Activated CD4-positive, alpha-beta memory T cell treated with anti-CD3 and anti-CD28 coated beads, Interleukin-2, amount 10 ng/mL, durations not matched to agents 7 days and 5 days (primary cell): ENCODE measurements around the gene FARP2. TPM values are rescaled to one million over a fixed set of nuclear protein-coding genes. Genes with fewer than 3 reads are reported as not detected.

ENCODE experiments used
- CTCF ChIA-PET: fragments of 350-600 bp; sonication (Branson Sonifier 250); formaldehyde crosslinking; loops from one replicate; lab custom pipeline; 2021; ENCODE audit warnings: antibody characterized with exemption, inconsistent platforms; lab: Charles Lee
- POLR2A ChIA-PET: fragments of 350-600 bp; sonication (Branson Sonifier 250); formaldehyde crosslinking; loops from one replicate; lab custom pipeline; 2021; ENCODE audit warnings: antibody characterized with exemption; lab: Charles Lee
- DNase-seq: peaks from one replicate; pipeline ENCODE4 v3.0.0-alpha.2; 2020
- H3K27ac Mint-ChIP-seq: one replicate; pipeline ENCODE4 v1.8.0; 2021; ENCODE audit warnings: mild to moderate bottlenecking, mixed read lengths
- H3K27me3 Mint-ChIP-seq: one replicate; pipeline ENCODE4 v1.8.0; 2021; ENCODE audit warnings: mixed read lengths
- H3K36me3 Mint-ChIP-seq: one replicate; pipeline ENCODE4 v1.8.0; 2021; ENCODE audit warnings: low read depth, mixed read lengths
- H3K4me1 Mint-ChIP-seq: one replicate; pipeline ENCODE4 v1.8.0; 2021; ENCODE audit warnings: mixed read lengths
- H3K4me3 Mint-ChIP-seq: one replicate; pipeline ENCODE4 v1.8.0; 2021; ENCODE audit warnings: mild to moderate bottlenecking, mixed read lengths
- H3K9me3 Mint-ChIP-seq: one replicate; pipeline ENCODE4 v1.8.0; 2021; ENCODE audit warnings: mixed read lengths
- total RNA-seq, 2 experiments: library from RNA; stranded (reverse); gene quantifications; one replicate each; pipeline ENCODE4 v1.2.3, GENCODE V29; 2021

Gene FARP2
- total RNA-seq, 2 experiments from 2014 or later = 14.1 to 15.0 TPM

DNA sequence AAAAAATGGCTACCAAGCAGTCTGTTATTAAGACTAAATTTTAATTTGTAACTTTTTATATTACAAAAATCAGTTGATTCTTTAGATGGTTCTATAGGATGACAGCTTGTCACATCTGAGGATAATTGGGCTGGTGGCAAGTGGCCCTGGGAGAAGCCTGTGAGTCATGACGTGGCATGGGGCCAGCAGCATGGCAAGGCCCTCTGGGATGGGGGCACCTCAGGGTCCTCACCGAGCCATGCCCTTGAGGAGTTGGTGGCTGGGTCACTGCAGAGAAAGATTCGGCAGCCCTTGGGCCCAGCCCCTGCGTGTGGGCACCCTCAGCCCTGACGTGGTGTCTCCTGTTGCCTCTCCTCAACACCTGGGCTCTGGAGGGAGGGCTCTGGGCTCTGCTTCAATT, 102.6 kb downstream of the FARP2 start:
- DNase-seq = no peak
- ChIA-PET CTCF (no interaction called here), POLR2A (no interaction called here)
- H3K27ac Mint-ChIP-seq = no peak overlapping the region
- H3K4me3 Mint-ChIP-seq = no peak overlapping the region
- H3K36me3 Mint-ChIP-seq = no peaks in the 10 kb centered on the region
- peaks cover 7% of the 10 kb centered on the region for H3K27me3 Mint-ChIP-seq
- no peaks in the 10 kb centered on the region for H3K9me3 Mint-ChIP-seq
- H3K4me1 Mint-ChIP-seq = no peaks in the 10 kb centered on the region

DNA sequence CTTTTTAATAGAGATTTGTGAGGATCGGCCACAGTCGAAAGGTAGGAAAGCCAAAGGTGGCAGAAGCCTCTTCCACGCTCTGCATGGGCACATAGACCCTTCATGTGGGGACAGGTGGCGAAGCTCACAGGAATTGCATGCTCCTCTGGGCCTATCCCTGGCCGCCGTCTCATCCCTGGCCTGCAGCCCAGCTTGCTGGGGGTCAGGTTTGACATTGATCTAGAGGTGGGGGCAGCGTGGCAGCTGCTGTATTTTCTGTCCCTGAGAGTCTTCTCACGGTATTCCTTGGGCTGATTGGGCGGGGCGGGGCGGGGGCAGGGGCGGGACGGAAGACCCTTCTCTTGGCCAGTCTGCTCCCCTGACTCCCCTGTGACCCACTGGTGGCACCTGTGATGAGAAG, 103.4 kb downstream of the FARP2 start:
- Mint-ChIP-seq H3K36me3 (no peaks in the 10 kb centered on the region), H3K4me3 (no peak overlapping the region), H3K4me1 (no peaks in the 10 kb centered on the region), H3K9me3 (no peaks in the 10 kb centered on the region), H3K27ac (no peak overlapping the region), H3K27me3 (peaks cover 6% of the 10 kb centered on the region)
- ChIA-PET CTCF (no interaction called here), POLR2A (no interaction called here)
- DNase-seq = no peak

DNA sequence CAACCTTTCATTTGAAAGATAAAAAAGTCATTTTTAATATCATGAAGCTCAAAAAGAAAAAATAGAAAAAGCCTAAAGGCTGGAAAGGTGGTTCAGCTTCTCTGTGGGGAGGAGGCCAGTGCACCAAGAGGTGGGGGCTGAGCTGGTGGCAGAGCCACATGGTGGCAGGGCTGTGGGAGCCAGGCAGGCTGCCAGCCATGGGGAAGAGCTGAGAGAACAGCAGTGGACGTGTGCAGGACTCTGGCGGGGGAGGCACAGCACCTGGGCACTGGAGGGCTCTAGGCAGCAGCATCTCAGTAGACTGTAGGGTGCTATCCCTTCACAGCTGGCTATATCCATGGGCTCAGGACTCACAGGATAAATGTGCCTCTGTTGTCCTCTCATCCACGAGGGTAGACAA, 104.5 kb downstream of the FARP2 start:
- ChIA-PET POLR2A (no interaction called here), CTCF (no interaction called here)
- H3K4me3 Mint-ChIP-seq = no peak overlapping the region
- no peaks in the 10 kb centered on the region for H3K9me3 Mint-ChIP-seq
- DNase-seq = no peak
- no peaks in the 10 kb centered on the region for H3K36me3 Mint-ChIP-seq
- H3K4me1 Mint-ChIP-seq = no peaks in the 10 kb centered on the region
- no peak overlapping the region for H3K27ac Mint-ChIP-seq
- H3K27me3 Mint-ChIP-seq = peaks cover 9% of the 10 kb centered on the region

DNA sequence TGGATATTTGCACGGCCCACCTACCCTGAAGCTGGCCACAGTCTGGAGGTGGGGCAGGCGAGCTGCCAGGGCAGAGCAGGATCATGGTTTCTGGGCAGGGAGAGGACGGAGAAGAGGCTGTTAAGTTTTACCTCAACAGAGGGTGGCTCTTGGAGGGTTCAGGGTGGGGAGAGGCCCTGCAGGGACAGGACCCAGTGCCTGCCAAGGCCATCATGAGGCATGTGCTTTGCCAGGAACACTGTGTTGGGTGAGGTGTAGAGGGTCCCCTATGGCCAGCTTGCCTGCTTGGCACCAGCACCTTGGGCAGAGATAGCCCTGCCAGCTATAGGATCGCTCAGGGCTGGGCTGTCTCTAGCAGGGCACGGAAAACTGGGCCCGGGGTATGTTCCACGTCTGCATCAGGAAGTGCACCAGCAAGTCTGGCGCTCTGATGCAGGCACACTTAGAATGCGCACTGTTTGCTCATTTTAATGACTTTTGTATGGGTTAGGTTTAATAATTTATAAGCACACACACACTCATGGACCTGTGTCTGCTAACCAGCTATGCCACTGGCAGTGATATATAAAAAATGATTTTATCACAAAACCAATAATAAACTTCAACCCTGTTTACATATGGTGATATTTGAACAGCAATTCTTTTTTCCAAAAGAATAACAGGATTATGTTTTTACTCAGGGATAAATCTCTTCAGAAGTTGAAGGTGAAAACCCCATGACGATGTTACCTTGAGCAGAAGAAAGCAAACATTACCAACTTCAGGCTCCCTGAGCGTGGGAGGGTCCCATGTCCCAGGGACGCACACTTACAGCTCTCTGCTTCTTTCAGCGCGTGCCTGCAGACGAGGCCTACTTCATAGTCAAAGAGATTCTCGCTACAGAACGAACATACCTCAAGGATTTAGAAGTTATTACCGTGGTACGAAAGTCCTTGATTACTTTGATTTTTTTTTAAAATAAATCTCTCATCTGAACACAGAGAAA, 105.9 kb downstream of the FARP2 start:
- CTCF ChIA-PET = no interaction called here
- H3K4me1 Mint-ChIP-seq = no peaks in the 10 kb centered on the region
- no peak for DNase-seq

DNA sequence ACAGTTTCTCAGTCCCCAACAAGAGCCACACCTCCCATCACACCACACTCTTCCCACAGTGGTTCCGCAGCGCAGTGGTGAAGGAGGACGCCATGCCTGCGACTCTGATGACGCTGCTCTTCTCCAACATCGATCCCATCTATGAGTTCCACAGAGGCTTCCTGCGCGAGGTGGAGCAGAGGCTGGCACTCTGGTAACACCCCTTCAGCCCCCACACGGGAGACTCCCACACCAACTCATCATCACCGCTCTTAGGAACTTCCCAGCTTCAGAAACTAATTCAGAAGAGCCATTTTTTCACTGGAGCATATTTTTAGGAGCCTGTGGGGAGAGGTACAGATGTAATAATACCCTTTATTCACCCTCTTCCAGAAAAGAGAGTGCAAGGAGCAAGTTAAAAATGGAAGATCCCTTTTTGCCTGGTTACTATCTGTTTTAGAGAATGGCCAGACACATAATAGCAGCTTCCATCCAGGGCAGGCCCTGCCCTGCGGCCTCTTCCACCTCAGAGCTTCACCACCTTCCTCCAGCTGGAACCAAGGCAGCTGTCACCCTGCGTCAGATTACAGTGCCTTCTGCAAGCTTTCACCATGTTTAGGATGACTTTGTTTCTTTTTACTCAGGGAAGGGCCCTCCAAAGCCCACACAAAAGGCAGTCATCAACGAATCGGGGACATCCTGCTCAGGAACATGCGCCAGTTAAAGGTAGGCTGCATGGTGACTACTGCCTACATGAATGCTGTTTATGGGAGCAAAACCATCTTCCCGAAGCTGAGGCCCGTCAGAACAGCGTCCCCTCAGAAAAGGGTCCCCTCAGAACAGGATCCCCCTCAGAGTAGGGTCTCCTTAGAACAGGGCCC, 107.4 kb downstream of the FARP2 start:
- ChIA-PET POLR2A (no interaction called here), CTCF (no interaction called here)
- H3K4me1 Mint-ChIP-seq = no peaks in the 10 kb centered on the region
- no peak overlapping the region for H3K4me3 Mint-ChIP-seq
- DNase-seq = no peak
- H3K36me3 Mint-ChIP-seq = no peaks in the 10 kb centered on the region
- H3K27me3 Mint-ChIP-seq = peaks cover 3% of the 10 kb centered on the region
- no peaks in the 10 kb centered on the region for H3K9me3 Mint-ChIP-seq
- no peak overlapping the region for H3K27ac Mint-ChIP-seq

More for the DNA sequence above, 105.9 kb downstream of the FARP2 start:
- Mint-ChIP-seq H3K27ac (no peak overlapping the region), H3K4me3 (no peak overlapping the region), H3K27me3 (peaks cover 3% of the 10 kb centered on the region), H3K9me3 (no peaks in the 10 kb centered on the region), H3K36me3 (no peaks in the 10 kb centered on the region)
- POLR2A ChIA-PET = interaction anchor here (0.9 kb wide), 1 partner anchor 30 kb away, joined by 3 read pairs; no protein-coding TSS in a partner anchor

DNA sequence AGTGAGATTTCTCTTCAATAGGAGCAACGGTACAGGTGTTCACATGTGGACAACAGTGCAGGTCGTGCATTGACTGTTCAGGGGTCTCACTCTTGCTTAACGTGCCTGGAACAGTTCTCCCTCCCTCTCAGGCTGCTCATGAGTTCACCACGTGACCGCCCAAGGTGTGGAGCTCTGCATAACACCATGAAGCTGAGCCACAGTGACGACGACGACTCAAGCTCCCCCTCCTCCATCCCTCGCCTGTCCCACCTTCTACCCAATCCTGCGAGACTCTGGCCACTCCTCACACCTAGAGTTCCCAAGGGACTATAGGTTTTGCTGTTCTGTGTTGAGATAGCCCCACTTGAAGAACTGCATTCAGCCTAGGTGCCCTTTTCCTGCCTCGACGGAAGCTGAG, 109.5 kb downstream of the FARP2 start:
- Mint-ChIP-seq H3K9me3 (no peaks in the 10 kb centered on the region), H3K4me1 (no peaks in the 10 kb centered on the region), H3K36me3 (no peaks in the 10 kb centered on the region), H3K27ac (no peak overlapping the region), H3K4me3 (no peak overlapping the region), H3K27me3 (peaks cover 3% of the 10 kb centered on the region)
- DNase-seq = no peak
- POLR2A ChIA-PET = no interaction called here
- CTCF ChIA-PET = no interaction called here

DNA sequence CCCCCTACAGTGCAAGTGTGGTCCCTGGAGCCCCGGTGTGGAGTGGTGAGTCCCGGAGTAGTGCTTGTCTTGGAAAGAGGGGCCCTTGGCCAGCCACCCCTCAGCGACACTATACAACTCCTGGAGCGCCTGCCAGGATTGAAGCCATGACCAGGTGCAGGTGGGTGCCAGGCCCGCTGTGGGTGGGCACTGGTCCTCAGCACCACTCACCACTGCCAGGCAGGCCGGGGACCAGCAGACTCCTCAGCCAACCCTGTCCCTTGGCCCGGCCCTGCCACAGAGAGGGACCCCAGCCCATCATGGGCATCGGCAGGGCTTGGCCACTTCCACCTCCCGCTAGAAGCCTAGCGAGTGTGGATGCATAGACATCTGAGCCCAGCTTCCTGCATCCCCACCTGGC, 110.1 kb downstream of the FARP2 start:
- DNase-seq = no peak
- ChIA-PET CTCF (no interaction called here), POLR2A (no interaction called here)
- no peaks in the 10 kb centered on the region for H3K36me3 Mint-ChIP-seq
- peaks cover 3% of the 10 kb centered on the region for H3K27me3 Mint-ChIP-seq
- no peak overlapping the region for H3K27ac Mint-ChIP-seq
- no peaks in the 10 kb centered on the region for H3K4me1 Mint-ChIP-seq
- no peaks in the 10 kb centered on the region for H3K9me3 Mint-ChIP-seq
- H3K4me3 Mint-ChIP-seq = no peak overlapping the region

DNA sequence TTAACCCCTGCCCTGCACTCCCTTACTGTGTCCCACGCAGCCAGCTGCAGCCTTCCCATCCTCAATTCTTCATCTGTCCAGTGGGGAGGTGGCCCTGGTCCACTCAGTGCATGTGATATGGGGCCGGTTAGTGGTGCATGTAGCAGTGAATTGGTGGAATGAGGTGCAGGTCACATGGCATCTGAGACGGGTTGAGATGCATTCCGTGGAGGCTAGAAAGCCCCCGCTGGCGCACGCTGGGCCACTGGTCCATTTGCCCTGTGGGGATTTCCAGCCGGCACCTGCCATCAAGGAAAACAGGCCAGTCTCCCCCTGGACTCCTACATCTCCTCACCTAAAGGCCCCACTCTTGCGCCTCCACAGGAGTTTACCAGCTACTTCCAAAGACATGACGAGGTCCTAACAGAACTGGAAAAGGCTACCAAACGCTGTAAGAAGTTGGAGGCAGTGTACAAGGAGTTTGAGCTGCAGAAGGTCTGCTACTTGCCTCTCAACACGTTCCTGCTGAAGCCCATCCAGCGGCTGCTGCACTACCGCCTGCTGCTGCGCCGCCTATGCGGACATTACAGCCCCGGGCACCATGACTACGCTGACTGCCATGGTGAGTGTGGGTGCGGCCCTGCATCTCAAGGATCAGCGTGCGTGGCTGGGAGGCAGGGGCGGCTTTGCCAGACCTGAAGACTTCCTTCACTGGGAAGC, 111.8 kb downstream of the FARP2 start:
- H3K4me1 Mint-ChIP-seq = no peaks in the 10 kb centered on the region
- POLR2A ChIA-PET = no interaction called here

DNA sequence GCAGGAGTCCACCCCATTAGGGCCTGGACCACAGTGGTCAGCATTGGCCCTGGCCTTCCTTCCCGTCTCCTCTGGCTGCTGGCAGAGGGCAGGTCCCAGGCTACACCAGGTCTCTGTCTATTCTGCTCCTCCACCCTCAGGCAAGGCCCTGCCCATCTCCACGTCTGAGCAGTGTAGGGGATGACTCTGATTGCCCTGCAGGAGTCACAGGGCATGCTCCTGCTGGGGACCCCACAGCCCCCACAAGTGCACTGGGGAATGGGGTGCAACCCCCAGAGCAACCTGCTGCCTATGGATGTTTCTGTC, 112.3 kb downstream of the FARP2 start:
- no peak overlapping the region for H3K27ac Mint-ChIP-seq
- ChIA-PET POLR2A (no interaction called here), CTCF (no interaction called here)
- no peak for DNase-seq
- no peaks in the 10 kb centered on the region for H3K4me1 Mint-ChIP-seq
- no peak overlapping the region for H3K4me3 Mint-ChIP-seq
- no peaks in the 10 kb centered on the region for H3K9me3 Mint-ChIP-seq
- no peaks in the 10 kb centered on the region for H3K36me3 Mint-ChIP-seq
- H3K27me3 Mint-ChIP-seq = peaks cover 14% of the 10 kb centered on the region

More for the DNA sequence above, 111.8 kb downstream of the FARP2 start:
- Mint-ChIP-seq H3K9me3 (no peaks in the 10 kb centered on the region), H3K4me3 (no peak overlapping the region), H3K27ac (no peak overlapping the region), H3K27me3 (peaks cover 10% of the 10 kb centered on the region), H3K36me3 (no peaks in the 10 kb centered on the region)
- no peak for DNase-seq
- CTCF ChIA-PET = interaction anchor here (0.7 kb wide), 1 partner anchor 191 kb away, joined by 5 read pairs; no protein-coding TSS in a partner anchor

DNA sequence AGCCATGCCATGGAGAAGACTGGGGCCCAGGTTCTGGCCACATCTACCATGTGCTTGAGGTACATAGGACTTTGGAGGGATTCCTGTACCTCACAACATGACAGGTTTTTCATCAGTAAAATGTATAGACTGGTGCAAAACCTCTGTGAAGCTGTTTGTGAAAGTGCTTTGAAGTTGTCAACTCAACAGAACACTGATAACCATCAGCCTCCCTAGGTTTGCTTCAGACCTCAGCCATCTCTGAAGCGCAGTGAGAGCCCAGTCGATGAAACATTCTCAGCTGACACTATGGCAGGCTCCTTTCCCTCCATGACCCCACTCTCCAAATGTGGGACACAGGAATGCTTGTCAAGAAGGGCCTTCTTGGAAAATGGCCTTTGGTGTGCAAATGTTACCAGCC, 113.7 kb downstream of the FARP2 start:
- Mint-ChIP-seq H3K4me1 (no peaks in the 10 kb centered on the region), H3K27me3 (peaks cover 15% of the 10 kb centered on the region), H3K4me3 (no peak overlapping the region), H3K27ac (no peak overlapping the region), H3K9me3 (no peaks in the 10 kb centered on the region), H3K36me3 (no peaks in the 10 kb centered on the region)
- DNase-seq = no peak
- ChIA-PET CTCF (no interaction called here), POLR2A (no interaction called here)

DNA sequence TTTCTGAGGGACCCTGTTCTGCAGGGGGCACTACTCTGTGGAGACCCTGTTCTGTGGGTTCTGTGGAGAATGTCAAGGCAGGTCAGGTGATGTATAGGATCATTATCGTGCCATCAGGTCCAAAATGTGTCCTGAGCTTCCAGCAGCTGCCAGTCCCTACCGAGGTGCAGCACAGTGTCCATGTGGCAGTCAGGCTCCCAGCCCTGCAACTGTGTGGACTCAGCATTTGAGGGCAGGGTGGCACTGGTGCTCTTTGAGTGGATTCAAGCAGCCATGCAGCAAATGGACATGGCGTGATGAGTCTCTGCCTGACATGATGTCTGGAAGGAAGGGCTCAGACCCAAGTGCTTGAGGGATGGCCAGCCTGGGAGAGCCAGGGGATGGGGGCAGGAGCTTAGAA, 117.3 kb downstream of the FARP2 start:
- no peaks in the 10 kb centered on the region for H3K36me3 Mint-ChIP-seq
- H3K4me3 Mint-ChIP-seq = no peak overlapping the region
- no peak overlapping the region for H3K27ac Mint-ChIP-seq
- no peaks in the 10 kb centered on the region for H3K4me1 Mint-ChIP-seq
- peaks cover 12% of the 10 kb centered on the region for H3K27me3 Mint-ChIP-seq
- POLR2A ChIA-PET = no interaction called here
- DNase-seq = no peak
- CTCF ChIA-PET = no interaction called here
- H3K9me3 Mint-ChIP-seq = no peaks in the 10 kb centered on the region

DNA sequence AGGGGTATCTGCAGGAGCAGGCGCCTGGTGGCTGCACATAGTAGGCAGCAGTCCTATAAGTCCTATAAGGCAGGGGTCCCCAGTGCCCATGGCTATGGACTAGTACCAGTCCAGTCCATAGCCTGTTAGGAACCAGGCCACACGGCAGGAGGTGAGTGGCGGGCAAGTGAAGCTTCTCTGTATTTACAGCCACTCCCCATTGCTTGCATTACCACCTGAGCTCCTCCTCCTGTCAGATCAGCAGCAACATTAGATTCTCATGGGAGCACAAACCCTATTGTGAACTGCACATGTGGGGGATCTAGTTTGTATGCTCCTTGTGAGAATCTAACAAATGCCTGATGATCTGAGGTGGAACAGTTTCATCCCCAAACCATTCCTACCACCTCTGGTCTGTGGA, 119.2 kb downstream of the FARP2 start:
- no peak for DNase-seq
- no peaks in the 10 kb centered on the region for H3K9me3 Mint-ChIP-seq
- ChIA-PET POLR2A (no interaction called here), CTCF (no interaction called here)
- H3K4me3 Mint-ChIP-seq = no peak overlapping the region
- H3K27ac Mint-ChIP-seq = no peak overlapping the region
- H3K27me3 Mint-ChIP-seq = peaks cover 12% of the 10 kb centered on the region
- no peaks in the 10 kb centered on the region for H3K36me3 Mint-ChIP-seq
- H3K4me1 Mint-ChIP-seq = no peaks in the 10 kb centered on the region

DNA sequence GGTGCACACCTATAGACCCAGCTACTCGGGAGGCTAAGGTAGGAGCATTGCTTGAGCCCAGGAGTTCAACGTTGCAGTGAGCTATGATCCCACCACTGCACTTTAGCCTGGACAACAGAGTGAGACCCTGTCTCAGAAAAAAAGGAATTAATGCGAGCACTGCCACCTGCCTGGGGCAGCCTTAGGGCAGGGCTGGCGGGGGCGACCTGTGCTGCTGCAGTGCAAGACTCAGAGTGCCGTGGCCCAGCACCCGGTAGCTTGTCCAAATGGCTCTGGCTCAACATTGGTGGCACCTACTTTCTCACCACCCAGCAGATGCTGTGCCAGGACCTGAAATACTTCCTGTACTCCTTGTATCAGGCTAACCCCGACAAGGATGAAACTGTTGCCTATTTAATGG, 122.1 kb downstream of the FARP2 start:
- H3K4me1 Mint-ChIP-seq = no peaks in the 10 kb centered on the region
- H3K27ac Mint-ChIP-seq = no peak overlapping the region
- ChIA-PET POLR2A (no interaction called here), CTCF (no interaction called here)
- no peaks in the 10 kb centered on the region for H3K36me3 Mint-ChIP-seq
- H3K9me3 Mint-ChIP-seq = no peaks in the 10 kb centered on the region
- H3K4me3 Mint-ChIP-seq = no peak overlapping the region
- H3K27me3 Mint-ChIP-seq = peaks cover 4% of the 10 kb centered on the region
- DNase-seq = no peak
